Hematopoietic multipotent progenitor cell treated with erythropoietin and hydrocortisone succinate and interleukin-3 and kit ligand, for 17 days (in vitro differentiated cells): ENCODE data around the gene RAD23A.

Experiments used
- DNase-seq: peaks from one replicate; pipeline ENCODE4 v3.0.0-alpha.2; 2015; ENCODE audit warnings: low spot score

Gene RAD23A

DNA sequence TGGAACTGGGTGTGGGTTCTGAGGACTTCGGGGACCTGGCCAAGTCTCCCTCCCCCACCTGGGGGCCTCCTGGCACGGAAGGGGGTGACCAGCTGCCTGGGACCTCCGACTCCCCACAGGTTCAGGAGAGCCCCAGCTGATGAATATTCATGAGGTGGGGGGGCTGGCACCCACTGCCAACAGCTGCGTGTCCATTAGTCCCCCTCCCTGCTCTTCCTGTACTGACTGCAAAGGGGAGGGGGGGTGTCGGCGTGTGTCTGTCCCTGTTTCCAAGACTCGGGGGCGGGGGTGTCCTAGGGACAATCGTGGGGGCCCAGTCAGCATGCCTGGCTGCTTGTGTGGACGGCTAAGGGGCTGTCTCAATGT, 39.0 kb downstream of the RAD23A start:
- no peak for DNase-seq

DNA sequence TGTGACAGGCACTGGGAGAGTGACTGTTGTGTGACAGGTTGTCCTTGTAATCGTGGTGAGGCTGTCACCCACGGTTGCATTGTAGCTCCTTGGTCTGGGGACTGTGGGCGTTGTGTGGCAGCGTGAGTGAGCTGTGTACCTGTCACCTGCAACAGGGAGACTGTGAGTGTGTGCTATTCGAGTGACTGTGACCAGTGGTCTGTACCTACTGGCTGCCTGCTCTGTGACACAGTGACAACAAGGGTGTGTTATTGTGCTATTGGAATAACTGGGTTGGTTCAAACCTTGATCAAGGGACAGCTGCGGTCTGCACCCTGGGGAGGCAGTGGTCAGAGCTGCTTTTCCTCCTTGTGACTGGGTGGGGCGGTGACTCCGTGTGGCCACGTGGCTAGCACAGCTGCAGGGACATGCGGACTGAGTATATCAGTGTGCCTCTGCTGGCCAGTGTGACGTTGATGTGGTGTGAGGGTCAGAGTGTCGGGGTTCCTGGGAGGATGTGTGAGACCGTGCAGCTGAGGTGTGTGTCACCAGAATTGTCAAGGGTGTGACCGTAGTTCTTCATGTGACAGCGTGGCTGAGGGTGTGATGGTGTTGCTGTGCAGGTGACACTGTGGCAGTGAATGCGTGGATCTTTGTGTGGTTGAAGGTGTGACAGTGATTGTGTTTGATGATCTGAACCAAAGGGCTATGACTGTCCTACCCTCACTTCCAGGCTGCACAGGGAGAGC, 39.6 kb downstream of the RAD23A start:
- DNase-seq, result no peak

DNA sequence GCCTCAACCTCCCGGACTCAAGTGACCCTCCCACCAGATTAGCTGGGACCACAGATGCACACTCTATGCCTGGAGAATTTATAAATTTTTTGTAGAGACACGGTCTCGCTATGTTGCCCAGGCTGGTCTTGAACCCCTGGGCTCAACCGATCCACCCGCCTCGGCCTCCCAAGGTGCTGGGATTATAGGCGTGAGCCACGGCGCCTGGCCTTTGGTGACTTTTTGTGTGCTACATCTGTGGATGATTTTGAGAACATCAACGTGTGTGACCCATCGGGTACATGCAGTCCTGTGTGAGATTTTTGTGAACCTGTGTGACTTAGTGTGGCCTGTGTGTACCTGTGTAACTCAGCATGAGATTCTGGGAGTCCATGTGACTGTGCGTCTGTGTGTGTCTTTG, 41.1 kb downstream of the RAD23A start:
- DNase-seq, result no peak

DNA sequence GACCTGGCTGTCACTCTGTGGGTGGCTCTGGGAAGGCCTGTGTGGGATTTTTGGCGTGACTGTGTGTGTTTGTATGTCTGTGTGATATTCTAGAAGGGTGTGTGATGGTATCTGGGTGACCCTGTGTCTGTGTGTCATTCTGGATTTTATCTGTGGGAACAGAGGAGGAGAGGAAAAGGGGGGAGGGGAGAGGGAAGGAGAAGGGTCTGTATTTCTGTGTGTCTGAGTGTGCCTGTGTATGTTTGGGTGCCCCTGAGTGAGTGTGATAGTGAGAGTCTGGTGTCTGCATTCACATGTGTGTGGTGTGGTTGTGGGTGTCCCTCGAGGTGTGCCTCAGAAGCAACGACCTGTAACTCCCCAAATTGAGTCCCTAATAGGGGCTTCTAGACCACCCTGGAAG, 41.5 kb downstream of the RAD23A start:
- DNase-seq, result no peak

DNA sequence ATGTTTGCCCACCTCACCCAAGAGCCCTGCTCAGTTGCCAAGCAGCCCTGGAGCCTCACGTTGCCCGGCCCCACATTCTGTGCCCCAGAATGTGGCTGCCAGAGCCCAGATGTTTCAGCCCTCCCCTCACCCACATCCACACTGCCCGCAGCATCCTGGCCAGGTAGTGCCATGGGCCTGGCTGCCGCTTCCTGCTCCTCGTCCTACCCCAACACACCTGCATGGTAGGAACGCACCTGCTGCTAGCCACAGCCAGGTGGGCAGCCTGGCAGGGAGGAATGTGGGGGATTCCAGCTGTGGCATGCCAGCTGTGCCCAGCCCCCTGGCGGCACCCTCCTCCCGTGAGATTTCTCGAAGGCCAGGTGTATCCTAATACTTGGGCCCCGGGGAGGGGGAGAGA, 42.1 kb downstream of the RAD23A start:
- no peak for DNase-seq

DNA sequence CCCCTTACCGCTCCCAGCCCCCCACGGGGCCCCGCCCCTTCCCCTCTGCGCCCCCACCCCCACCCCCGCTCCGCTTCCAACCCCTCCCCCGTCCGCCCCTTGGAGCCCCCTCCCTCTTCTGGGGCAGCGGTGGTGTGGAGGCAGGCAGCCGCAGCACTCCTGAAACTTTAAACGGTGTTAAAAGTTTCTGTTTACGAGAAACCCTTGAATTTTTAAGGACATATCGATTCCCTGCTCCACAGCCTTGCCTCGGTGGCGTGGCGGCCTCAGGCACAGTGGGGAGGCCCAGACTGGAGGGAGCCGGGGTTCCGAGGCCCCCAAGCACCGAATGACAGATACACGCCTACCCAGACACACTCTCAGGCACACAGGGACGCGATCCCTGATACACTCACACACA, 44.8 kb downstream of the RAD23A start:
- DNase-seq, result no peak

DNA sequence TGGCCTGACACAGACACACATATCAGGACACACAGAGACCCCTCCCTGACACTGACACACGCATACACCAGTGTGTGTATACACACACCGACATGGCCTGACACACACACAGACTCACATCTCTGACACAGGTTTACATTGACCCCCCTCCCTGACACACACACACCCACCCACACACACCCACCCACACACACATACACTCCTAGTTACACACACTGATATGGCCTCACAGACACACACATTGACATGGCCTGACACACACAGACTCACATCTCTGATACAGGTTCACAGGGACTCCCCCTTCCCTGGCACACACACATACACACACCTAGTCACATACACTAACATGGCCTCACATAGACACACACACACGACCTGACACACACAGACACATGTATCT, 45.2 kb downstream of the RAD23A start:
- DNase-seq, result no peak

DNA sequence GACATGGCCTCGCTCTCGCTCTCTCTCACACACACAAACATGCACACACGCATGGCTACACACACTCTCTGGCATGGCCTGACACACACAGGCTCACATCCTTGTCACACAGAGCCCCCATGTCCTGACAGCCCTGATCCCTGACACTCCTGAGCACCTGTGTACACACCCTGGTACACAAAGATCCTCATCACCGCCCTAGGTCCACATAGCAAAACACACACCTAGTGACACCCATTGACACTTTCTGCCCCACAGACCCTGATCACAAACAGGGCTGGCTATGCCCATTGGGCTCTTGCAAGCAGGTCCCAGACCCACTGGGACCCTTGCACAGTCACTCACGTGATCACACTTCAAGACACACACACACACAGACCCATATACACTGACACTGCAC, 45.6 kb downstream of the RAD23A start:
- no peak for DNase-seq

DNA sequence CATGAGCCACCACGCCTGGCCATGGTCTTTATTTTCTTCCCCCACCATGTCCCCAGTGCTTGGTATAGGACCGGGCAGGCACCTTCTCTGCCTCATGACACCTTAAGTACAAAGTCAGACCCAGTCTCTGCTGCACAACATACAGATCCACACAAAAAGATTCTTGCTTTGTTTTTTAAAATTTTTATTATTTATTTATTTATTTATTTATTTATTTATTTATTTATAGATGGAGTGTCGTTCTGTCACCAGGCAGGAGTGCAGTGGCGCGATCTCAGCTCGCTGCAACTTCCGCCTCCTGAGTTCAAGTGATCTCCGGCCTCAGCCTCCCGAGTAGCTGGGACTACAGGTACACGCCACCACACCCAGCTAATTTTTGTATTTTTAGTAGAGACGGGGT, 47.1 kb downstream of the RAD23A start:
- no peak for DNase-seq

DNA sequence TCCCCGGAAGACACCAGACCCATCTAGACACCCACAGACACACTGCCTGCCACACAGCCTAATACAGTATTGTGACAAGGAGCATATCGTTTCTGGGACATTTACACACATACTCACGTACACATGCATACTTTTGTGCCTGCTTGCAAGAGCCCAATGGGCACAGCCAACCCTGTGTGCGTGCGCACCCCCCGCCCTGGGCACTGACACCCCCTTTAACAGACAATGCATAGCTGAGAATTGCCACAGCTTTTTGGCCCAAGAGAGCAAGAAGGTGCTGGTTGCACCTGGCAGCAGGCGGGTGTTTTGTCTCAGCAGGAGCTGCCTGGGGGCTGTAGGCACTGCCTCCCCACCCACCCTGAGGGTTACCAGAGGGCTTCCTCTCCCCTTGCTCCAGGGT, 47.9 kb downstream of the RAD23A start:
- DNase-seq, result no peak

DNA sequence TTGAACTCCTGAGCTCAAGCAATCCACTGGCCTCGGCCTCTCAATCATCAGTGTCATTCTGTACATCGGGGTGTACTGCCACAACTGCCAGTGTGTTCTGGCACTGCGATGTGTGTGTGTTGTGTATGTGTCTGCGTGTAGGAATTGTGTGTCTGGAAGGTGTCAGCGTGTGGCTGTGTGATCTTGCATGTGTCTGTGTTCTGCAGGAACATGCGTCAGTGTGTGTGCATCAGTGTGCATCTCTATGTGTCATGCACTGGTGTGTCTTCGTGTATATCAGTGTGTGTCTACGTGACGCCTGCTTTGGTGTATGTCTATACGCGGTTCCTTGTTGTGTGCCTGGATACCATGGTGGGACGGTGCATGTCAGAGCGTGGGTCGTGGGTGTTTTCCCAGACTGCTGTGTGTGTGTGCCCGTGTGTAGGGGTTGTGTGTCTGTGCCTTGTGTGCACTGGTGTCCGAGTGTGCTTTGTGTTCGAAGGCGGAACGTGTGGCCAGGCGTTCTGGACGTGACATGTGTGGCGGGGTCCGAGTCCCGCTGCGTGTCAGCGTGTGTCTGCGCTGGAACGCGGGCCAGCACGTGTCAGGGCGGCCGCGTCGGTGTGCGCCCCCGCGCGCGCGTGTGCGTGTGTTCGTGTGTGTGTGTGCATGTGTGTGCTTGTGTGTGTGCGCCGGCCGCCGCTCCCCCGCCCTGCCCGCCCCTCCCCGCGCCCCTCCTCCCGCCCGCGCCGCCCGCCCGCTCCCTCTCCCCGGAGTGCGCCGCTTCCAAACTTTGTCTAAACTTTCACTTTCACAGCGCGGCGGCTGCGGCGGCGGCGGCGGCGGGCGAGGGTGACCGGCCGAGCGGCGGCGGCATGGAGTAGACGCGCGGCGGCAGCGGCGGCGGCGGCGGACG, 49.3 kb downstream of the RAD23A start, which contains the start of gene NFIX:
Gene NFIX (plus strand): TSS at position 775 of the 895 bp plus-strand sequence. CDS start 363 bp downstream, outside the sequence.
- peak; percentile 52 for DNase-seq

DNA sequence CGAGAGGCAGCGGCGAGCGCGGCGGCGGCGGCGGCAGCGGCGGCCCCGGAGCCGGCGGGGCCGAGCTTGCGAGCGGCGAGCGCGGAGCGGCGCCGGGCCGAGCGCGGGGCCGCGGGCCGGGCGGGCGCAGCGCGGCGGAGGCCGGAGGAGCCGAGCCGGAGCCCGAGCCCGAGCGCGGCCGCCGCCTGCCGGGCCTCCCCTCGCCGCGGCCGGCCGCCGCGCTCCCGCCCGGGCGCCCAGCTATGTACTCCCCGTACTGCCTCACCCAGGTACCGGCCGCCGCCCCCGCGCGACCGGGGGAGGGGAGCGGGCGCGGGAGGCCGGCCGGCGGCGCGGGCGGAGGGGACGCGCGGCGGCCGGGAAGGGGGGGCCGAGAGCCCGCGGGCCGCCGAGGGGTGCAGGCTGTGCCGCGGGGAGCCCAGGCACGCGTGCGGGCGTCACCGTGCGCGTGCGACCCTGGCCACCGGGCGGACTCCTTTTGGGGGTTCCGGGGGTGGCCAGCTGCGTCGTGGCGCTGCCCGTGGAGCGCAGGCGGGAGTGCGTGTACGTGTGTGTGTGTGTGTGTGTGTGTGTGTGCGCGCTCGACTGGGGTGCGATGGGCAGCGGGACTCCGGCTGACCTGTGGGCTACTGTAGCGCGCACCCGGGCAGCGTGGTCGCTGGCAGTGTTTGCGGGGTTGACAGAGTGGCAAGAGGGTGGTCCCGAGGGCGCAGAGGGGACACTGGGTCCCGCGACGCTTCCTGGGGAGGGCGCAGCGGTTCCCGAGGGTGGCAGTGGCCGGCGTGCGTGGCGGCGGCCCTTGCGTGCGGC, 50.1 kb downstream of the RAD23A start:
- no peak for DNase-seq

DNA sequence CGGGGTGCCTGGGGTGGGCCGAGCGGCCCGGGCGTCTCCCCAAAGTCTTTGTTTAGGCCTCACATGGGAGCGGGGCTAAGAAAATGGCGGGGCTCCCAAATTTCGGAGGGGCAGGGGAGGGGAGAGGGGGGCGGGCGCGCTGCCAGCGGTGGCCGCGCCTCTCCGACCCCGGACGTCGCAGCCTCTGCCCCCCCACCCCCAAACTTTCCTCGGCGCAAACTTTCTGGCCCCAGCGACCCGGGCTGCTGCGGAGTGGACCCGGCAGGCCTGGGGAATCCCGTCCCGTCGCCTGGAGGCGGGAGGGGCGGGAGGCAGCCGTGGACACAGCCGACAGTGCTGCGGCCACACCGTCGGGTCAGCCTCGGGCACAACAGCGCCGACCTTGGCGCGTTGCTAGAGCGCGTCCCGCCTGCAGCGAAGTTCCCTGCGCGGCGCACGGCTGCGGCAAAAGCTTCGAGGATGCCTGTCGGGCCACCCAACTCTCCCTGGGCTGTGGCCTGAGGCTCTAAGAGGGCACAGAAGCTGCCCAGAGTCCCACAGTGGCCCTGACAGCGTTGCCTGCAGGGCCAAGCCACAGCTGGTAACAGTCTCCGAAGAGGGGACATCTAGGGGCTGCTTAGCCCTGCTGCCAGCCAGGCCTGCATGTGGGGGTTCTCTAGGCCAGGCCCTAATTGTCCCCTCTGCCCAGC, 50.9 kb downstream of the RAD23A start:
- DNase-seq, result no peak

DNA sequence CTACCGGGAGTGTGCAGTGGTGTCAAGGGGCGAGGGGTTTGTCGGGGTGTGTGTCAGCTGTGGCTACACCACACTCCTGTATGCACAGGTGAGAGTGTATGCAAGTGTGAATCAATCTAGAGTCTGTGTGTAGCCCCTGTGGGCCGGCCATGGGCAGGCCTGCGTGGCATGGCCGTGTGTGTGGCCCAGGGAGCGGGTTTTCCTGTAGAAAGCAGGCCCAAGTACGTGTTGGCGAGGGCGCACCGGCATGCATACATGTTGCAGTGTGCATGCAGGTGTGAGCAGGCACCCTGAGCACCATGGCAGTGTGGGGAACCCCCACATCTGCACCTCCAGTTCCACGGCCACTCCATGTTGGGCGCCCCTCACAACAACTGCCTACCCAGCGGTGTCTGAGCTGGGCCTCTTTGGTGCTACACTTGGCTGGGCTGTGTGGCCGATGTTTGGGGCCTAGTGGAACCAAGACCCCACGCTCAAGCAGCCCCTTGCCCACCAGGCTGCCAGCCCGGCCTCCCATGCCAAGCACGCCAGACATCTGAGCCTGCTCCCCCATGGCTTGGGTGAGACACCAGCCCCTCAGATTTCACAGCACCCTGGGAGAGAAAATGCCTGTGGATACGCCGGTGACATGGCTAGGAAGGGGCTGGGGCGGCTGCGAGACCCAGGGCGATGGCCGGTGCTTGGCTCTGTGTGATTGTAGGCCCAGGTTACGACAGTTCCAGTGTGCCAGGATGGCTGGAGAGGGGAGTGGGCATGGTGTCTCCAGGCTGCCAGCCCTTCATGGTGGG, 51.7 kb downstream of the RAD23A start:
- DNase-seq, result no peak

DNA sequence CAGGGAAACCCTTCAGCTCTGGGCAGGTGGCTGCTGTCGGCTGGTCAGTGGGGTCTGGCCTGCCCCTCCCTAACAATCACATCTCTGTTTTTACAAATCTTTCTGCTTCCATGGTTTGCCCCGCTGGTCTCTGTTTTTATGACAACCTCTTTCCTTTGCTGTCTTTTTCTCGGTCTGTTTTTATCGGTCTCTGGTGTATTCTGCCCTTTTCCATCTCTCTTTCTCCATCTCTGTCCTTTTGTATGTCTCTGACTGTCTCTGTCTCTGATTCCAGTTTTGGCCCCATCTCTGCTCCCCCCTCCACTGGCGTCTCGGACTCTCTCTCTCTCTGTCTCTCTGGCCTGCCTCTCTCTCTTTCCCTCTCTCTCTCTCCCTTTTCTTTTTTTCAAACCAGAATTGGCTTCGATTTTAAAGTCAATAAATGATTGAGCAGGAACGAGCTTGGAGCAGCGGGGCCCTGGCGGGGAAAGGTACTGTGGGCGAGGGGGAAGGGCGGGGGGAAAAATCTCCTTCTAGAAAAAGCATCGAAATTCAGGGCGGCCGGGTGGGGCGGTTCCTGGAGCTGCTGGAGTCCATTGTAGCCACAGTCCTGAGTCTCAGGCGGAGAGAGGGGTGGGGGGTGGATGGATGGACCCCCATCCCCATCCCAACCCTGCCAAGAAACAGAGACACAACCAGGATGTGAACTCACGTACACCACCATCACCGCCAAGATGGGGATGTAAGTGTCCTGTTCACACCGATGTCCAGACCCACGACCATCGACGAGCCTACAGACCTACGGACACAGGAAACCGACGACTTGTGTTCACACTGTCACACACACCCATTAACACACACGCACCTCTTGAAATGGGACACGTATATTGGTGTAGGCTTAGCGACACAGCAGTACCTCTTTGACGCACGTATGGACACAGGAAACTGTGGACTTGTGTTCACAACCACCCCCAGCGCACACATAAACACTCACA, 52.6 kb downstream of the RAD23A start:
- no peak for DNase-seq

DNA sequence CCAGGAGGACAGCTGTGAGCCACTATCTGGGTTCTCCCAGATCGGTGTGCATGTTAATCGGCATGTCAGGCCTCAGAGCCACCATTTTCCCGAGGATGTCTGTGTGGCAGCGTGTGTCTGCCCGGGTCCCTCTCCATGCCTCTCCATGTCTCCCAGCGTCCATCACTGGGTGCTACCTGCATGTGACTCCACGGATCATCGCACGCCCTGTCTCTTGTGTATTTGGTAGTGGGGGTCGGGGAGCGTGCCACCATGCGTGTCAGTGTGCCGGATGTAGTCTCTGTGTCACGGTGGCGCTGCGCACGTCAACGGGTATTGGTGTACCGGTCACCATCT, 55.5 kb downstream of the RAD23A start:
- DNase-seq, result no peak

DNA sequence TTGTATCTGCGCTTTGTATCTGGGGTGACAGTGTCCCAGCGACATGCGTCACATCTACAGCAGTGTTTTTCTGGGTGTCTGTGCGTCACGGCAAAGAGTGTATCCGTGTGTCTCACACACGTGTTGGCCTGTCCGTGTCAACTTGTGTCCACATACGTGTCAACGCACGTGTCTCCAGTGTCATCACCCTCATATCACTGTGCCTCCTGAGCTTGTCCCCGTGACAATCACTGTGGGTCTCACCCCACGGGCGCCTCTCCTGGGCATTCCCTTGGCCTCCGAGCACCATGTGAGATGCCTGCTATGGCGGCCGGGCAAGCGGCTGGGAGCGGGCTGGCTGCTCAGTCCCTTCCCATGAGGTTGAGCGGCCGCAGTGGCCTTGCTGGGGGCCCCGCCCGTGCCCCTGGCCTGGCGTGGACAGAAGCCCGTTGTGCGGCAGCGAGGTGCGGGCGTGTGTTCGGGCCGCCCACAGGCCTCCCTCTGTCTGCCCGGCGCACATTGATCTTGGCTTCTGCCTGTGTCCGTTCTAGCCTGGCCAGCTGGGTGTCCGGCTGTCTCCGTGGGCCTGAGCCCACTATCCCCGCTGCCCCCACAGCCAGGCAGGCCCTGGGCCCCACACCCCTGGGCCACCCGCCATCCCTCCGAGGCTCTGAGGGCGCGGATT, 56.0 kb downstream of the RAD23A start:
- no peak for DNase-seq

DNA sequence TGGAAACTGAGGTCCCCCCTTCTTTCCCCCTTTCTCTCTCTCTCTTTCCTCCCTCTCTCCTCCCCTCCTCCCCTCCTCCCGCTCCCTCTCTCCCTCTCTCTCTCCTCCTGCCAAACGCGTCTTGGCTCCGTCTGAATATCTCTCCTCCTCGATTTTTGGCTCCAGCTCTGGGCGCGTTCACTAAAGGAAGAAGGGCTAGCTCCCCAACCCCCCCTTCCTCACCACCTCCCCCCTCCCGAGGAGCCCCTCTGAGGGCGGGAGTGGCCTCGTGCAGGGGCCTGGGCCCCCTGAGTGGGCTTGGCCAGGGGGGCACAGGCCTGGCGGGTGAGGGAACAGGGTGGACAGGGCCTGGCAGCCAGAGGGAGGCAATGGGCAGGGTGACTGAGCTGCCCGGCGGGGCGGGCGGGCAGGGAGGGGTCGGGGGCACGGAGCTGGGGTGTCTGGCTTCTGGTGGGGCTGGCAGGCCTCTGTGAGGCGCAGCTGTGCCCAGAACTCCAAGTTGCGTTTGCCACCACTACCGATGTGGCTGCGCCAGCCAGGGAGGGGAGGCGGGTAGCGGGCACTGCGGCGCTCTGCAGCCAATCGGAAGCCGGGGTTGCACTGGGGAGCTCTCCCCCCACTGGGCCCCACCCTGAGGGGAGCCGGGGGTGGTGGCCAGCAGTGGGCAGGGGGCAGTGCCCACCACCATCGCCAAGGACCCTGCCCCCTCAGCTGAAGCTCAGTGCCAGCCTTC, 56.7 kb downstream of the RAD23A start:
- DNase-seq, result no peak

DNA sequence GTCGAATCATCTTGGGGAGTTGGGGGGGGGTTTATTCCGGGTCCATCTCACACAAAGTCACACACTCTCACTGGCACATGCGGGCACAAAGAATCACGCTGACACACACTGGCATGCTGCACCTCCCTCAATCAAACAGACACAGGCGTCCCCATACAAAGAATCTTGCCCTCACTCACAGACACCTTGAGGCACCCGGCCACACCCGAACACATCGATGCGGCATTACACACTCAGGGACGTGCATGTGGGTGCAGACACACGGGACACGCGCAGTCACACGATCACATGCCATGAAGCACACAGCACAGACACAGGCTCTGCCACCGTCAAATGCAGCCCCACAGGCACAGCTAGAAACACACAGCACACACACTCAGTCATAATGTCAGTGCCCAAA, 57.4 kb downstream of the RAD23A start:
- no peak for DNase-seq
